ENCODE results near the gene BOLA2. TPM values are rescaled to one million over a fixed set of nuclear protein-coding genes. Genes with fewer than 3 reads are reported as not detected.
"Not testable (repeated sequence)": the region's sequence is repeated elsewhere in the genome, so short reads cannot be mapped to it uniquely, and the experiment has no call there.

BOLA2 gene
- polyA plus RNA-seq, 3 donors from 2014 or later, result 24.1 to 42.5 (median 32.0) TPM

- H3K27me3 Mint-ChIP-seq (ENCODE audit: low read depth in 3 of 3); H3K4me3 Mint-ChIP-seq; H3K27ac Mint-ChIP-seq: not testable (repeated sequence)
These were observed 48.9 kb downstream of the BOLA2 start for GRCh38 chr16:29405249-29405648.

More at GRCh38 chr16:29405249-29405648, 48.9 kb downstream of the BOLA2 start:
- H3K9me3 Mint-ChIP-seq, H3K36me3 Mint-ChIP-seq, DNase-seq, H3K4me1 Mint-ChIP-seq: not testable (repeated sequence)

Other genes starting within 250 kb of the BOLA2 start
- gene NPIPB11, start 47.6 kb downstream of the BOLA2 start, polyA plus RNA-seq, result under 1 TPM; 0.06 to 0.62 (median 0.22) TPM
- gene SLX1B, start 182 bp upstream of the BOLA2 start, polyA plus RNA-seq, result 10 to 100 TPM in 1 of 3 donors, 1 to 10 TPM in 2; 5.8 to 22.7 (median 9.1) TPM
- 1 to 10 TPM in 1 of 3 donors, under 1 TPM in 1, not detected in 1; 0.43 to 1.6 TPM for gene SULT1A4, start 5.6 kb upstream of the BOLA2 start, polyA plus RNA-seq
- gene NPIPB12, start 52.1 kb upstream of the BOLA2 start, polyA plus RNA-seq, result 10 to 100 TPM in 1 of 3 donors, 1 to 10 TPM in 1, not detected in 1; 2.0 to 11.6 TPM
- 100 to 1,000 TPM; 231 to 632 (median 323) TPM for gene SPN, start 208.9 kb upstream of the BOLA2 start, polyA plus RNA-seq
- gene QPRT, start 224.8 kb upstream of the BOLA2 start, polyA plus RNA-seq, result 1 to 10 TPM in 2 of 3 donors, under 1 TPM in 1; 0.81 to 4.7 (median 2.1) TPM

Measured in immature natural killer cell (primary cell).